ENCODE data around the gene LPP. TPM values are rescaled to one million over a fixed set of nuclear protein-coding genes. Genes with fewer than 3 reads are reported as not detected.

The LPP gene
- total and polyA plus RNA-seq, 2 of the 13 experiments (the other 11 are each of a cell fraction or from before 2014, with no cell fraction given) = 19.2 to 29.9 TPM

- no peak for TF ChIP-seq ZNF512B (CRISPR knock-in tag; IDR thresholded peaks at IDR 0.05; ENCODE audit: borderline replicate concordance)
- TF ChIP-seq ZFP82 (CRISPR knock-in tag; IDR thresholded peaks at IDR 0.05; ENCODE audit: borderline replicate concordance) = no peak
- TF ChIP-seq TBP (CRISPR knock-in tag; IDR thresholded peaks at IDR 0.05) = 0 out of 2 replicates have a peak, but pooled peaks have one; percentile 69
- peak; percentile 10; the same call in 1 of the 2 replicates for TF ChIP-seq ATF7 (IDR thresholded peaks at IDR 0.05)
- peak; percentile 82; the same call in 1 of the 2 replicates for TF ChIP-seq ATF7 (CRISPR knock-in tag; IDR thresholded peaks at IDR 0.05)
- peak; percentile 84 for TF ChIP-seq NFKBIZ (CRISPR knock-in tag; IDR thresholded peaks at IDR 0.05)
- no peak for TF ChIP-seq SRF (IDR thresholded peaks at IDR 0.05; ENCODE audit: low read depth, low read length)
- no peak for TF ChIP-seq CCAR2 (optimal IDR thresholded peaks at IDR 0.05; ENCODE audit: low read depth, low read length)
- TF ChIP-seq CREB1 (IDR thresholded peaks at IDR 0.05) = no peak
- TF ChIP-seq CREB1 (CRISPR knock-in tag; IDR thresholded peaks at IDR 0.05) = peak; percentile 88
- TF ChIP-seq ZNF430 (CRISPR knock-in tag; IDR thresholded peaks at IDR 0.05) = 0 out of 2 replicates have a peak, but pooled peaks have one; percentile 42
- 0 out of 2 replicates have a peak, but pooled peaks have one; percentile 35 for TF ChIP-seq PRDM15 (CRISPR knock-in tag; IDR thresholded peaks at IDR 0.05)
- TF ChIP-seq ZBTB21 (CRISPR knock-in tag; IDR thresholded peaks at IDR 0.05) = peak; percentile 18; the same call in 1 of the 2 replicates
- TF ChIP-seq ZNF337 (CRISPR knock-in tag; IDR thresholded peaks at IDR 0.05; ENCODE audit: borderline replicate concordance, low read depth) = 0 out of 2 replicates have a peak, but pooled peaks have one; percentile 49
- TF ChIP-seq ZFX (CRISPR knock-in tag; IDR thresholded peaks at IDR 0.05; ENCODE audit: low read depth) = peak; percentile 68; the same call in 1 of the 2 replicates
- TF ChIP-seq MEF2D (CRISPR knock-in tag; IDR thresholded peaks at IDR 0.05) = peak; percentile 92
- peak; percentile 75; the same call in 1 of the 2 replicates for TF ChIP-seq YEATS4 (CRISPR knock-in tag; IDR thresholded peaks at IDR 0.05; ENCODE audit: borderline replicate concordance)
- TF ChIP-seq ZBTB34 (CRISPR knock-in tag; IDR thresholded peaks at IDR 0.05) = 0 out of 2 replicates have a peak, but pooled peaks have one; percentile 18
- 0 out of 2 replicates have a peak, but pooled peaks have one; percentile 28 for TF ChIP-seq CCDC6 (CRISPR knock-in tag; IDR thresholded peaks at IDR 0.05)
Observed at GRCh38 chr3:188294823-188295487, 141.0 kb downstream of the LPP start (continued).
